Astrocyte (in vitro differentiated cells and primary cell): ENCODE data around the gene TTBK1. TPM values are rescaled to one million over a fixed set of nuclear protein-coding genes. Genes with fewer than 3 reads are reported as not detected.

Source experiments
- DNase-seq: peaks from one replicate; pipeline ENCODE4 v3.0.0-alpha.2; 2010; ENCODE audit warnings: low read depth
- FAIRE-seq: peaks from 2 replicates; lab custom pipeline; 2011; peaks lifted over from hg19 to GRCh38; lab: Jason Lieb, UNC
- H2AFZ ChIP-seq: 2 replicates; pipeline ENCODE4 v1.6.0; 2012; ENCODE audit warnings: low read depth, low read length, inconsistent platforms
- H3K27ac ChIP-seq: 2 replicates; pipeline ENCODE4 v1.5.1; 2011; ENCODE audit warnings: low read depth, low read length, inconsistent platforms
- H3K27me3 ChIP-seq: 2 replicates; pipeline ENCODE4 v1.6.0; 2011; ENCODE audit warnings: low read length, inconsistent platforms; ENCODE audit not compliant: insufficient read depth
- H3K36me3 ChIP-seq: 2 replicates; pipeline ENCODE4 v1.5.1; 2011; ENCODE audit warnings: low read length, inconsistent platforms; ENCODE audit not compliant: insufficient read depth
- H3K4me1 ChIP-seq: 2 replicates; pipeline ENCODE4 v1.5.1; 2011; ENCODE audit warnings: low read length, inconsistent platforms; ENCODE audit not compliant: insufficient read depth
- H3K4me2 ChIP-seq: 2 replicates; pipeline ENCODE4 v1.6.0; 2012; ENCODE audit warnings: low read length, inconsistent platforms
- H3K4me3 ChIP-seq: 2 replicates; pipeline ENCODE4 v1.5.1; 2011; ENCODE audit warnings: low read depth, mild to moderate bottlenecking, low read length, inconsistent platforms; ENCODE audit not compliant: insufficient read depth
- H3K79me2 ChIP-seq: 2 replicates; pipeline ENCODE4 v1.6.0; 2012; ENCODE audit warnings: mild to moderate bottlenecking, low read length, inconsistent platforms; ENCODE audit not compliant: insufficient read depth
- H3K9ac ChIP-seq: 2 replicates; pipeline ENCODE4 v1.6.0; 2012; ENCODE audit warnings: mild to moderate bottlenecking, low read length, inconsistent platforms
- H3K9me3 ChIP-seq: 2 replicates; pipeline ENCODE4 v1.5.1; 2012; ENCODE audit warnings: low read depth, mild to moderate bottlenecking, low read length, inconsistent platforms; ENCODE audit not compliant: insufficient read depth
- H4K20me1 ChIP-seq: 2 replicates; pipeline ENCODE4 v1.6.0; 2012; ENCODE audit warnings: low read length, inconsistent platforms; ENCODE audit not compliant: insufficient read depth
- H3K27ac Mint-ChIP-seq: one replicate; pipeline ENCODE4 v1.8.0; 2021; ENCODE audit warnings: mild to moderate bottlenecking, mixed read lengths; ENCODE audit not compliant: unreplicated experiment
- H3K27me3 Mint-ChIP-seq: one replicate; pipeline ENCODE4 v1.8.0; 2021; ENCODE audit warnings: low read depth, mixed read lengths; ENCODE audit not compliant: unreplicated experiment
- H3K36me3 Mint-ChIP-seq: one replicate; pipeline ENCODE4 v1.8.0; 2021; ENCODE audit warnings: low read depth, mixed read lengths; ENCODE audit not compliant: unreplicated experiment
- H3K4me1 Mint-ChIP-seq: one replicate; pipeline ENCODE4 v1.8.0; 2021; ENCODE audit warnings: low read depth, mixed read lengths; ENCODE audit not compliant: unreplicated experiment
- H3K4me3 Mint-ChIP-seq: one replicate; pipeline ENCODE4 v1.8.0; 2021; ENCODE audit warnings: mild to moderate bottlenecking, moderate library complexity, mixed read lengths; ENCODE audit not compliant: unreplicated experiment
- H3K9me3 Mint-ChIP-seq: one replicate; pipeline ENCODE4 v1.8.0; 2021; ENCODE audit warnings: mild to moderate bottlenecking, mixed read lengths; ENCODE audit not compliant: unreplicated experiment
- EZH2 ChIP-seq: IDR thresholded peaks from 2 replicates; pipeline ENCODE4 v1.6.1; 2012; ENCODE audit warnings: mild to moderate bottlenecking, low read length, inconsistent platforms; ENCODE audit not compliant: insufficient read depth
- total RNA-seq: library from RNA; stranded (reverse); gene quantifications from 2 replicates; pipeline ENCODE4 v1.2.1, GENCODE V29; 2021
- TF ChIP-seq, protein P1 (sequence below): IDR thresholded peaks from 2 replicates; pipeline ENCODE4 v1.5.1; 2011; ENCODE audit warnings: low read depth, mild to moderate bottlenecking, inconsistent platforms, low read length, moderate library complexity; ENCODE audit not compliant: insufficient read depth

Gene TTBK1
- total RNA-seq, 1 donor from 2014 or later, result 0.14 TPM

- H3K79me2 ChIP-seq, result no peaks in the 10 kb centered on the region
- H3K27me3 ChIP-seq, result peaks cover 17% of the 10 kb centered on the region
- peaks cover 48% of the 10 kb centered on the region for H3K27me3 Mint-ChIP-seq
- DNase-seq, result no peak
- H3K27ac Mint-ChIP-seq, result peak overlapping the region; percentile 72
- no peaks in the 10 kb centered on the region for H3K36me3 ChIP-seq
- peaks cover 1% of the 10 kb centered on the region for H3K36me3 Mint-ChIP-seq
- H3K9me3 Mint-ChIP-seq, result peaks cover 2% of the 10 kb centered on the region
- no peak overlapping the region for H3K4me3 Mint-ChIP-seq
- H2AFZ ChIP-seq, result no peak overlapping the region
- H3K4me1 ChIP-seq, result peaks cover 5% of the 10 kb centered on the region
- H3K4me3 ChIP-seq, result no peak overlapping the region
- no peaks in the 10 kb centered on the region for H3K9me3 ChIP-seq
- H3K27ac ChIP-seq, result no peak overlapping the region
- H3K4me2 ChIP-seq, result peak overlapping the region; percentile 30
- FAIRE-seq, result no peak
- H3K4me1 Mint-ChIP-seq, result peaks cover 15% of the 10 kb centered on the region
- no peaks in the 10 kb centered on the region for H4K20me1 ChIP-seq
- no peak overlapping the region for H3K9ac ChIP-seq
- TF ChIP-seq, protein P1, sequence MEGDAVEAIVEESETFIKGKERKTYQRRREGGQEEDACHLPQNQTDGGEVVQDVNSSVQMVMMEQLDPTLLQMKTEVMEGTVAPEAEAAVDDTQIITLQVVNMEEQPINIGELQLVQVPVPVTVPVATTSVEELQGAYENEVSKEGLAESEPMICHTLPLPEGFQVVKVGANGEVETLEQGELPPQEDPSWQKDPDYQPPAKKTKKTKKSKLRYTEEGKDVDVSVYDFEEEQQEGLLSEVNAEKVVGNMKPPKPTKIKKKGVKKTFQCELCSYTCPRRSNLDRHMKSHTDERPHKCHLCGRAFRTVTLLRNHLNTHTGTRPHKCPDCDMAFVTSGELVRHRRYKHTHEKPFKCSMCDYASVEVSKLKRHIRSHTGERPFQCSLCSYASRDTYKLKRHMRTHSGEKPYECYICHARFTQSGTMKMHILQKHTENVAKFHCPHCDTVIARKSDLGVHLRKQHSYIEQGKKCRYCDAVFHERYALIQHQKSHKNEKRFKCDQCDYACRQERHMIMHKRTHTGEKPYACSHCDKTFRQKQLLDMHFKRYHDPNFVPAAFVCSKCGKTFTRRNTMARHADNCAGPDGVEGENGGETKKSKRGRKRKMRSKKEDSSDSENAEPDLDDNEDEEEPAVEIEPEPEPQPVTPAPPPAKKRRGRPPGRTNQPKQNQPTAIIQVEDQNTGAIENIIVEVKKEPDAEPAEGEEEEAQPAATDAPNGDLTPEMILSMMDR, result no peak
- TF ChIP-seq EZH2, result no peak
Measured at GRCh38 chr6:43277643-43278523, 34.6 kb downstream of the TTBK1 start.

GRCh38 chr6:43278524-43279078 lies 35.3 kb downstream of the TTBK1 start:
- FAIRE-seq (no peak), DNase-seq (peak; percentile 51)
- Mint-ChIP-seq H3K4me1 (peaks cover 15% of the 10 kb centered on the region), H3K36me3 (peaks cover 1% of the 10 kb centered on the region), H3K27me3 (peaks cover 42% of the 10 kb centered on the region), H3K9me3 (peaks cover 2% of the 10 kb centered on the region), H3K4me3 (no peak overlapping the region), H3K27ac (peak overlapping the region; percentile 72)
- Histone ChIP-seq H3K27me3 (peaks cover 17% of the 10 kb centered on the region), H3K4me1 (peaks cover 5% of the 10 kb centered on the region), H3K36me3 (no peaks in the 10 kb centered on the region), H3K9me3 (no peaks in the 10 kb centered on the region), H3K79me2 (no peaks in the 10 kb centered on the region), H3K4me3 (no peak overlapping the region), H4K20me1 (no peaks in the 10 kb centered on the region), H3K4me2 (peak overlapping the region; percentile 30), H3K9ac (no peak overlapping the region), H3K27ac (no peak overlapping the region), H2AFZ (peak overlapping the region; percentile 13)
- no peak for TF ChIP-seq EZH2
- TF ChIP-seq, protein P1, result no peak
